Measurements from ENCODE around the gene PLIN1. TPM values are rescaled to one million over a fixed set of nuclear protein-coding genes. Genes with fewer than 3 reads are reported as not detected.

PLIN1 gene
- total and polyA plus RNA-seq, 9 of the 15 experiments (the other 6 are each of a cell fraction or from before 2014, with no cell fraction given), result not detected

DNA sequence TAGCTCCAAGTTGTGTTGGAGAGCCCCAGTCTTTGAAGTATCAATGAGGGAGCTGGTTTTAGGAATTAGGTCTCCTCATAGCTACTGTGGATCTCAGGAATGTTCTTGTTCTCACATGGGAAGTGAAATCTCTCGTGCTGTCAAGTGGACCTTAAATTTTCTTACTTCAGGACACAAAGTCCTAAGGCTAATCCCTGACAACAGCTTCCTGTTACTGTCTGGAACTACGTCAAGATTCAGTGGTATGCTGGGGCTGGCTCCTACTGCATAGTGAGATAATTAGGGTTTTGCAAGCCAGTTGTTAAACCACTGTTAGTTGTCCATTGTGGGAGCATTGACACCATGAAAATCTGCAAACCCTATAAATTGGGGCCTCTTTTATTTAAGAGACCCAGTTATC lies 49.1 kb upstream of the PLIN1 start (continued):
- TF ChIP-seq CHCHD3 (CRISPR knock-in tag; IDR thresholded peaks at IDR 0.05), result no peak
- no peak for TF ChIP-seq SMARCB1 (IDR thresholded peaks at IDR 0.05; ENCODE audit: insufficient read length, low read depth)

- ChIA-PET POLR2A (no interaction called here), CTCF (ENCODE audit: low intra/inter-chr PET ratio) (no interaction called here)
- Histone ChIP-seq H3K4me1 (replicated peaks in 1 of 2; ENCODE audit: control insufficient read depth in 2 of 2, insufficient read depth in 2 of 2, low read length in 2 of 2) (no peaks in the 10 kb centered on the region), H3K4me3 (no peak overlapping the region), H3K79me2 (ENCODE audit: control insufficient read depth, insufficient read depth, low read length) (no peaks in the 10 kb centered on the region), H3K27me3 (ENCODE audit: control insufficient read depth in 2 of 2, insufficient read depth in 2 of 2, low read length in 2 of 2) (peaks cover 7 to 43% of the 10 kb centered on the region in 2 experiments), H3K9me1 (ENCODE audit: control insufficient read depth, insufficient read depth, low read length) (no peaks in the 10 kb centered on the region), H3K27ac (ENCODE audit: extremely low read depth, low read depth, low read length) (no peak overlapping the region), H2AFZ (ENCODE audit: low read depth, low read length) (no peak overlapping the region), H3K9ac (ENCODE audit: insufficient read depth in 1 of 2, low read depth in 2 of 2, low read length in 2 of 2) (no peak overlapping the region), H4K20me1 (replicated peaks; ENCODE audit: control insufficient read depth, insufficient read depth, low read length) (no peaks in the 10 kb centered on the region), H3K9me3 (replicated peaks; ENCODE audit: control insufficient read depth, insufficient read depth, low read depth, low read length) (peaks cover 4% of the 10 kb centered on the region; the same call in 1 of the 2 replicates), H3K4me2 (ENCODE audit: insufficient read depth, low read length) (no peak overlapping the region), H3K36me3 (ENCODE audit: control insufficient read depth, insufficient read depth, low read length) (no peaks in the 10 kb centered on the region)
- TF ChIP-seq PTTG1 (tag; IDR thresholded peaks at IDR 0.05; ENCODE audit: low read depth), result no peak
- TF ChIP-seq ZNF146 (CRISPR knock-in tag; IDR thresholded peaks at IDR 0.05; ENCODE audit: unreplicated experiment), result peak; percentile 86
- TF ChIP-seq PTBP1 (IDR thresholded peaks at IDR 0.05; ENCODE audit: low read depth, low read length), result no peak
- TF ChIP-seq RBM25 (IDR thresholded peaks at IDR 0.05; ENCODE audit: low read depth, low read length, severe bottlenecking), result peak; percentile 44
- no TSS peak for BruUV-seq (replicated peaks)
- FAIRE-seq (no peak), ATAC-seq (no peak), DNase-seq (ENCODE audit: extremely low read depth in 1 of 4, low spot score in 3 of 4) (no peak)
- 5% methylated on average over 1 of the region's 1 CpG for WGBS (ENCODE audit: insufficient coverage, low coverage, missing lambda C conversion rate)
- intact Hi-C loops (cut with micrococcal nuclease), result no loop called here
- in situ Hi-C loops (cut with MboI), result no loop called here
Measured at GRCh38 chr15:89725064-89725463, 45.9 kb upstream of the PLIN1 start.
